ENCODE results near the gene NKAP. TPM values are rescaled to one million over a fixed set of nuclear protein-coding genes. Genes with fewer than 3 reads are reported as not detected.

Gene NKAP
- total and polyA plus RNA-seq, 2 of the 13 experiments (the other 11 are each of a cell fraction or from before 2014, with no cell fraction given), result 3.6 to 6.1 TPM

- TF ChIP-seq SIX4 (CRISPR knock-in tag; IDR thresholded peaks at IDR 0.05), result no peak
- 0 out of 2 replicates have a peak, but pooled peaks have one; percentile 31 for TF ChIP-seq ISL2 (CRISPR knock-in tag; IDR thresholded peaks at IDR 0.05)
- TF ChIP-seq NKX3-1 (CRISPR knock-in tag; IDR thresholded peaks at IDR 0.05), result peak; percentile 22; the same call in 1 of the 2 replicates
- TF ChIP-seq ZNF205 (CRISPR knock-in tag; IDR thresholded peaks at IDR 0.05), result 0 out of 2 replicates have a peak, but pooled peaks have one; percentile 17
- TF ChIP-seq MYNN (CRISPR knock-in tag; IDR thresholded peaks at IDR 0.05; ENCODE audit: low read depth), result 0 out of 2 replicates have a peak, but pooled peaks have one; percentile 53
- peak; percentile 53; the same call in 1 of the 2 replicates for TF ChIP-seq RXRB (CRISPR knock-in tag; IDR thresholded peaks at IDR 0.05; ENCODE audit: borderline replicate concordance)
- TF ChIP-seq SMC3 (IDR thresholded peaks at IDR 0.05; ENCODE audit: low read length), result no peak
- peak; percentile 94 for TF ChIP-seq GABPB1 (CRISPR knock-in tag; IDR thresholded peaks at IDR 0.05)
- no peak for TF ChIP-seq FOXP1 (IDR thresholded peaks at IDR 0.05)
- peak; percentile 19; the same call in 1 of the 2 replicates for TF ChIP-seq FOXP1 (CRISPR knock-in tag; IDR thresholded peaks at IDR 0.05)
- 0 out of 2 replicates have a peak, but pooled peaks have one; percentile 49 for TF ChIP-seq ZNF878 (CRISPR knock-in tag; IDR thresholded peaks at IDR 0.05)
- no peak for TF ChIP-seq ZNF143 (CRISPR knock-in tag; IDR thresholded peaks at IDR 0.05)
- TF ChIP-seq KMT2B (CRISPR knock-in tag; IDR thresholded peaks at IDR 0.05), result peak; percentile 55; the same call in 1 of the 2 replicates
- TF ChIP-seq ZNF276 (CRISPR knock-in tag; IDR thresholded peaks at IDR 0.05; ENCODE audit: low read depth), result no peak
- TF ChIP-seq ARNT (IDR thresholded peaks at IDR 0.05), result no peak
- peak; percentile 58 for TF ChIP-seq HDAC2 (CRISPR knock-in tag; IDR thresholded peaks at IDR 0.05)
- TF ChIP-seq RARA (CRISPR knock-in tag; IDR thresholded peaks at IDR 0.05), result 0 out of 2 replicates have a peak, but pooled peaks have one; percentile 13
- TF ChIP-seq ZNF232 (CRISPR knock-in tag; IDR thresholded peaks at IDR 0.05; ENCODE audit: borderline replicate concordance), result 0 out of 2 replicates have a peak, but pooled peaks have one; percentile 57
- TF ChIP-seq YEATS2 (CRISPR knock-in tag; IDR thresholded peaks at IDR 0.05; ENCODE audit: borderline replicate concordance), result 0 out of 2 replicates have a peak, but pooled peaks have one; percentile 80
- no peak for TF ChIP-seq MTF1 (CRISPR knock-in tag; IDR thresholded peaks at IDR 0.05)
- TF ChIP-seq ZNF251 (CRISPR knock-in tag; IDR thresholded peaks at IDR 0.05), result no peak
- no peak for TF ChIP-seq MTERF4 (CRISPR knock-in tag; IDR thresholded peaks at IDR 0.05)
- peak; percentile 74; the same call in 1 of the 2 replicates for TF ChIP-seq CAMTA2 (CRISPR knock-in tag; IDR thresholded peaks at IDR 0.05; ENCODE audit: borderline replicate concordance)
- TF ChIP-seq ZNF354B (CRISPR knock-in tag; IDR thresholded peaks at IDR 0.05), result no peak
- TF ChIP-seq ZFP62 (CRISPR knock-in tag; IDR thresholded peaks at IDR 0.05), result no peak
- TF ChIP-seq MIER2 (CRISPR knock-in tag; IDR thresholded peaks at IDR 0.05), result 0 out of 2 replicates have a peak, but pooled peaks have one; percentile 59
- TF ChIP-seq BORCS8-MEF2B (CRISPR knock-in tag; IDR thresholded peaks at IDR 0.05), result no peak
- 0 out of 2 replicates have a peak, but pooled peaks have one; percentile 19 for TF ChIP-seq DR1 (CRISPR knock-in tag; IDR thresholded peaks at IDR 0.05)
- TF ChIP-seq HNF4A (CRISPR knock-in tag; IDR thresholded peaks at IDR 0.05), result peak; percentile 24
- peak; percentile 65; the same call in 1 of the 2 replicates for TF ChIP-seq MYPOP (CRISPR knock-in tag; IDR thresholded peaks at IDR 0.05)
Measured at GRCh38 chrX:119943185-119943988, at the start of gene NKAP (continued).

Data from HepG2 (cell line).